Left kidney (tissue), 2 donors: Measurements from ENCODE around the gene RYR2. TPM values are rescaled to one million over a fixed set of nuclear protein-coding genes. Genes with fewer than 3 reads are reported as not detected.
"Not testable (repeated sequence)": the region's sequence is repeated elsewhere in the genome, so short reads cannot be mapped to it uniquely, and the experiment has no call there.

Source experiments
- DNase-seq: peaks from one replicate; pipeline ENCODE4 v3.0.0-alpha.2; 2013
- polyA plus RNA-seq: library from polyadenylated mRNA; unstranded; fragments of 120-200 nt; gene quantifications from one replicate; pipeline ENCODE4 v1.2.1, GENCODE V29; 2013; ENCODE audit not compliant: insufficient read length

RYR2 gene
- polyA plus RNA-seq, 1 donor = 3.0 TPM

GRCh38 chr1:237353918-237354317 is 311.9 kb downstream of the RYR2 start:
- no peak for DNase-seq

GRCh38 chr1:237355022-237355421 is 313.0 kb downstream of the RYR2 start:
- no peak for DNase-seq

GRCh38 chr1:237358555-237358954 is 316.6 kb downstream of the RYR2 start:
- no peak for DNase-seq

- DNase-seq = no peak
These were observed 325.8 kb downstream of the RYR2 start for GRCh38 chr1:237367758-237368157.

- not testable (repeated sequence) for DNase-seq
These were observed 329.5 kb downstream of the RYR2 start for GRCh38 chr1:237371477-237371876.

GRCh38 chr1:237383791-237384190 is 341.8 kb downstream of the RYR2 start:
- DNase-seq = no peak

GRCh38 chr1:237384213-237384612 is 342.2 kb downstream of the RYR2 start:
- no peak for DNase-seq

GRCh38 chr1:237386362-237387143 is 344.6 kb downstream of the RYR2 start:
- peak; percentile 18 for DNase-seq

- no peak for DNase-seq
These were observed 345.1 kb downstream of the RYR2 start for GRCh38 chr1:237387144-237387505.

- no peak for DNase-seq
These were observed 348.8 kb downstream of the RYR2 start for GRCh38 chr1:237390823-237391222.

GRCh38 chr1:237393632-237394031 is 351.6 kb downstream of the RYR2 start:
- no peak for DNase-seq

- no peak for DNase-seq
These were observed 352.3 kb downstream of the RYR2 start for GRCh38 chr1:237394281-237394680.

GRCh38 chr1:237396426-237396825 is 354.4 kb downstream of the RYR2 start:
- DNase-seq = no peak

- no peak for DNase-seq
These were observed 356.8 kb downstream of the RYR2 start for GRCh38 chr1:237398751-237399150.

- no peak for DNase-seq
These were observed 363.9 kb downstream of the RYR2 start for GRCh38 chr1:237405912-237406311.

- no peak for DNase-seq
These were observed 369.6 kb downstream of the RYR2 start for GRCh38 chr1:237411621-237412020.

GRCh38 chr1:237416924-237417655 is 375.1 kb downstream of the RYR2 start:
- DNase-seq = no peak

GRCh38 chr1:237428809-237429208 is 386.8 kb downstream of the RYR2 start:
- DNase-seq = no peak

- no peak for DNase-seq
These were observed 387.3 kb downstream of the RYR2 start for GRCh38 chr1:237429252-237429651.

- DNase-seq = no peak
These were observed 389.5 kb downstream of the RYR2 start for GRCh38 chr1:237431448-237431847.

- no peak for DNase-seq
These were observed 398.4 kb downstream of the RYR2 start for GRCh38 chr1:237440346-237440745.

- no peak for DNase-seq
These were observed 402.3 kb downstream of the RYR2 start for GRCh38 chr1:237444120-237444790.

- DNase-seq = no peak
These were observed 406.1 kb downstream of the RYR2 start for GRCh38 chr1:237448042-237448441.
